Parathyroid adenoma (tissue), 2 donors: ENCODE data around the gene KIRREL3.

Experiments
- H2AFZ ChIP-seq: fragments of 300-600 bp; sonication (generic); one replicate; pipeline ENCODE4 v1.7.0; 2017; ENCODE audit warnings: antibody characterized with exemption, mild to moderate bottlenecking
- H3K27ac ChIP-seq: fragments of 300-600 bp; sonication (generic); one replicate; pipeline ENCODE4 v1.7.0; 2017
- H3K27me3 ChIP-seq: fragments of 300-600 bp; sonication (generic); one replicate; pipeline ENCODE4 v1.7.0; 2017; ENCODE audit warnings: low read length; ENCODE audit not compliant: control insufficient read depth, insufficient read depth
- H3K36me3 ChIP-seq: fragments of 300-600 bp; sonication (generic); one replicate; pipeline ENCODE4 v1.7.0; 2017; ENCODE audit warnings: low read length; ENCODE audit not compliant: control insufficient read depth, insufficient read depth
- H3K4me1 ChIP-seq: fragments of 300-600 bp; sonication (generic); one replicate; pipeline ENCODE4 v1.7.0; 2017; ENCODE audit warnings: control low read depth
- H3K4me2 ChIP-seq: fragments of 300-600 bp; sonication (generic); one replicate; pipeline ENCODE4 v1.7.0; 2017; ENCODE audit warnings: low read length
- H3K4me3 ChIP-seq: fragments of 300-600 bp; sonication (generic); one replicate; pipeline ENCODE4 v1.7.0; 2017; ENCODE audit warnings: low read depth, low read length
- H3K79me2 ChIP-seq: fragments of 300-600 bp; sonication (generic); one replicate; pipeline ENCODE4 v1.7.0; 2017; ENCODE audit warnings: control low read depth
- H3K9ac ChIP-seq: fragments of 300-600 bp; sonication (generic); one replicate; pipeline ENCODE4 v1.7.0; 2017; ENCODE audit warnings: mild to moderate bottlenecking
- H3K9me3 ChIP-seq: fragments of 300-600 bp; sonication (generic); one replicate; pipeline ENCODE4 v1.7.0; 2017; ENCODE audit warnings: low read length; ENCODE audit not compliant: control insufficient read depth
- CTCF ChIP-seq: fragments of 300-600 bp; sonication (generic); IDR thresholded peaks from one replicate; pipeline ENCODE4 v1.7.0; 2017; ENCODE audit warnings: antibody characterized with exemption, mild to moderate bottlenecking
- donor health status: primary hyperparathyroidism.

The KIRREL3 gene

GRCh38 chr11:126525702-126526101, 474.9 kb downstream of the KIRREL3 start:
- Histone ChIP-seq H3K27ac (no peak overlapping the region), H2AFZ (no peak overlapping the region), H3K4me3 (no peak overlapping the region), H3K36me3 (no peaks in the 10 kb centered on the region), H3K9me3 (no peaks in the 10 kb centered on the region), H3K9ac (no peak overlapping the region), H3K79me2 (no peaks in the 10 kb centered on the region), H3K27me3 (no peaks in the 10 kb centered on the region), H3K4me2 (no peak overlapping the region), H3K4me1 (no peaks in the 10 kb centered on the region)
- no peak for TF ChIP-seq CTCF

- H3K9me3 ChIP-seq = no peaks in the 10 kb centered on the region
- no peak overlapping the region for H3K9ac ChIP-seq
- no peak overlapping the region for H3K4me3 ChIP-seq
- H3K4me2 ChIP-seq = no peak overlapping the region
- no peak for TF ChIP-seq CTCF
- H3K36me3 ChIP-seq = no peaks in the 10 kb centered on the region
- H3K27me3 ChIP-seq = no peaks in the 10 kb centered on the region
- H3K27ac ChIP-seq = no peak overlapping the region
- H2AFZ ChIP-seq = no peak overlapping the region
- no peaks in the 10 kb centered on the region for H3K79me2 ChIP-seq
- no peaks in the 10 kb centered on the region for H3K4me1 ChIP-seq
Measured at GRCh38 chr11:126525216-126525615, 475.4 kb downstream of the KIRREL3 start.

- no peaks in the 10 kb centered on the region for H3K9me3 ChIP-seq
- no peaks in the 10 kb centered on the region for H3K4me1 ChIP-seq
- H3K27ac ChIP-seq = no peak overlapping the region
- H3K36me3 ChIP-seq = no peaks in the 10 kb centered on the region
- H3K4me2 ChIP-seq = no peak overlapping the region
- no peak overlapping the region for H3K9ac ChIP-seq
- H3K79me2 ChIP-seq = no peaks in the 10 kb centered on the region
- no peak for TF ChIP-seq CTCF
- no peaks in the 10 kb centered on the region for H3K27me3 ChIP-seq
- no peak overlapping the region for H3K4me3 ChIP-seq
- no peak overlapping the region for H2AFZ ChIP-seq
Measured at GRCh38 chr11:126523441-126524205, 476.9 kb downstream of the KIRREL3 start.

- Histone ChIP-seq H2AFZ (no peak overlapping the region), H3K36me3 (no peaks in the 10 kb centered on the region), H3K9me3 (no peaks in the 10 kb centered on the region), H3K27me3 (no peaks in the 10 kb centered on the region), H3K4me1 (no peaks in the 10 kb centered on the region), H3K4me2 (no peak overlapping the region), H3K9ac (no peak overlapping the region), H3K27ac (no peak overlapping the region), H3K79me2 (no peaks in the 10 kb centered on the region), H3K4me3 (no peak overlapping the region)
- TF ChIP-seq CTCF = no peak
Measured at GRCh38 chr11:126522606-126523005, 478.0 kb downstream of the KIRREL3 start.

- Histone ChIP-seq H3K27ac (no peak overlapping the region), H2AFZ (no peak overlapping the region), H3K4me2 (no peak overlapping the region), H3K4me3 (no peak overlapping the region), H3K27me3 (no peaks in the 10 kb centered on the region), H3K9me3 (no peaks in the 10 kb centered on the region), H3K36me3 (no peaks in the 10 kb centered on the region), H3K9ac (no peak overlapping the region), H3K4me1 (no peaks in the 10 kb centered on the region), H3K79me2 (no peaks in the 10 kb centered on the region)
- TF ChIP-seq CTCF = no peak
Measured at GRCh38 chr11:126522152-126522551, 478.4 kb downstream of the KIRREL3 start.
